HepG2 (cell line): ENCODE results near the gene WDR43. TPM values are rescaled to one million over a fixed set of nuclear protein-coding genes. Genes with fewer than 3 reads are reported as not detected.

Experiments used
- AFF4 ChIP-seq: sonication (generic); formaldehyde crosslinking; IDR thresholded peaks from 2 replicates; pipeline ENCODE4 v1.4.0; 2020; ENCODE audit warnings: missing genetic modification reagents
- ATF7 ChIP-seq, 2 experiments: fragments of 450-650 bp in 1 of 2; sonication (generic) in 1 of 2; formaldehyde crosslinking in 1 of 2; IDR thresholded peaks; 2 replicates each; pipeline versions ENCODE4 v1.4.0 to v1.6.1; 2016 to 2020; ENCODE audit warnings: antibody characterized with exemption in 1 of 2, mild to moderate bottlenecking in 1 of 2, missing genetic modification reagents in 1 of 2
- BCL3 ChIP-seq: sonication (generic); formaldehyde crosslinking; IDR thresholded peaks from 2 replicates; pipeline ENCODE4 v1.5.1; 2020; ENCODE audit warnings: mild to moderate bottlenecking, missing genetic modification reagents, moderate library complexity
- CREB3 ChIP-seq: sonication (generic); formaldehyde crosslinking; IDR thresholded peaks from 2 replicates; pipeline ENCODE4 v1.5.0; 2020; ENCODE audit warnings: missing genetic modification reagents
- DBP ChIP-seq: sonication (generic); formaldehyde crosslinking; IDR thresholded peaks from 2 replicates; pipeline ENCODE4 v1.4.0; 2020; ENCODE audit warnings: missing genetic modification reagents; ENCODE audit errors: not compliant biosample characterization
- FOXA1 ChIP-seq, 2 experiments: fragments of 450-650 bp in 1 of 2; sonication (generic) in 1 of 2; formaldehyde crosslinking in 1 of 2; IDR thresholded peaks; 2 replicates each; pipeline versions ENCODE4 v1.4.0 to v1.6.1; 2016 to 2020; ENCODE audit warnings: missing genetic modification reagents in 1 of 2
- GATAD2A ChIP-seq: IDR thresholded peaks from 2 replicates; pipeline ENCODE4 v1.6.1; 2016
- HMGA1 ChIP-seq: sonication (generic); formaldehyde crosslinking; conservative IDR thresholded peaks from 2 replicates; pipeline ENCODE4 v1.4.0; 2020; ENCODE audit warnings: missing genetic modification reagents
- IRF2 ChIP-seq: IDR thresholded peaks from 2 replicates; pipeline ENCODE4 v1.6.1; 2018; ENCODE audit warnings: missing genetic modification reagents, missing compliant biosample characterization
- NFE2L1 ChIP-seq: sonication (generic); formaldehyde crosslinking; IDR thresholded peaks from 2 replicates; pipeline ENCODE4 v1.4.0; 2020; ENCODE audit warnings: missing genetic modification reagents, mild to moderate bottlenecking, borderline replicate concordance
- NR0B2 ChIP-seq: sonication (generic); formaldehyde crosslinking; IDR thresholded peaks from 2 replicates; pipeline ENCODE4 v1.4.0; 2020; ENCODE audit warnings: mild to moderate bottlenecking, missing genetic modification reagents
- RNF219 ChIP-seq: sonication (generic); formaldehyde crosslinking; IDR thresholded peaks from 2 replicates; pipeline ENCODE4 v1.5.0; 2020; ENCODE audit warnings: mild to moderate bottlenecking, missing genetic modification reagents
- TBL1XR1 ChIP-seq: fragments of 150-350 bp; IDR thresholded peaks from 2 replicates; pipeline ENCODE4 v1.6.1; 2014; ENCODE audit warnings: borderline replicate concordance, low read length; ENCODE audit not compliant: partially characterized antibody
- XRCC5 ChIP-seq: fragments of 200-400 bp; formaldehyde crosslinking; optimal IDR thresholded peaks from 2 replicates; pipeline ENCODE3; 2017; ENCODE audit warnings: mild to moderate bottlenecking, low read length
- ZFX ChIP-seq: sonication (generic); formaldehyde crosslinking; IDR thresholded peaks from 2 replicates; pipeline ENCODE4 v1.4.0; 2020; ENCODE audit warnings: mild to moderate bottlenecking, low read depth, missing genetic modification reagents, moderate library complexity
- ZNF446 ChIP-seq: sonication (generic); formaldehyde crosslinking; IDR thresholded peaks from 2 replicates; pipeline ENCODE4 v1.5.0; 2020; ENCODE audit warnings: mild to moderate bottlenecking, missing genetic modification reagents
- ZNF576 ChIP-seq: sonication (generic); formaldehyde crosslinking; IDR thresholded peaks from 2 replicates; pipeline ENCODE4 v1.4.0; 2020; ENCODE audit warnings: mild to moderate bottlenecking, missing genetic modification reagents
- ZNF724P ChIP-seq: sonication (generic); formaldehyde crosslinking; IDR thresholded peaks from 2 replicates; pipeline ENCODE4 v1.8.0; 2022; ENCODE audit warnings: missing genetic modification reagents, borderline replicate concordance
- polyA plus RNA-seq, 8 experiments: library from polyadenylated mRNA; depleted of rRNA in 3 of 8; stranded (reverse) in 7 of 8; unstranded in 1 of 8; fragments of >200 nt; fragmentation: Illumina TruSeq in 4 of 8; extraction: Trizol in 4 of 8; gene quantifications; 2 replicates each; pipeline versions ENCODE4 v1.2.1 to v1.2.3, GENCODE V29; 2011 to 2016; ENCODE audit warnings: low read depth in 4 of 8, missing spikeins in 1 of 8, mixed read lengths in 1 of 8; ENCODE audit not compliant: insufficient read depth in 1 of 8
- total RNA-seq, 5 experiments: library from RNA; depleted of rRNA; stranded (reverse); fragments of >200 nt; fragmentation: Illumina TruSeq; extraction: Trizol; gene quantifications; 2 replicates each; pipeline ENCODE4 v1.2.3, GENCODE V29; 2016; ENCODE audit warnings: low read depth in 1 of 5

The WDR43 gene
- total and polyA plus RNA-seq, 2 of the 13 experiments (the other 11 are each of a cell fraction or from before 2014, with no cell fraction given): 121 to 167 TPM

GRCh38 chr2:28894470-28895188 lies at the start of gene WDR43 (continued):
- no peak for TF ChIP-seq HMGA1 (CRISPR knock-in tag)
- no peak for TF ChIP-seq XRCC5
- TF ChIP-seq ZNF446 (CRISPR knock-in tag): no peak
- no peak; the same call in 1 of the 2 replicates for TF ChIP-seq CREB3 (CRISPR knock-in tag)
- TF ChIP-seq ZNF576 (CRISPR knock-in tag): no peak
- TF ChIP-seq BCL3 (CRISPR knock-in tag): peak; percentile 93
- peak; percentile 95 for TF ChIP-seq ZFX (CRISPR knock-in tag)
- peak; percentile 68; the same call in 1 of the 2 replicates for TF ChIP-seq ZNF724P (CRISPR knock-in tag)
- TF ChIP-seq RNF219 (CRISPR knock-in tag): no peak; the same call in 1 of the 2 replicates
- TF ChIP-seq TBL1XR1: peak; percentile 61
- TF ChIP-seq ATF7 (IDR thresholded peaks at IDR 0.05): no peak
- no peak for TF ChIP-seq ATF7 (CRISPR knock-in tag; IDR thresholded peaks at IDR 0.05)
- no peak for TF ChIP-seq FOXA1 (IDR thresholded peaks at IDR 0.05)
- TF ChIP-seq FOXA1 (CRISPR knock-in tag; IDR thresholded peaks at IDR 0.05): peak; percentile 20; the same call in 1 of the 2 replicates
- TF ChIP-seq GATAD2A (CRISPR knock-in tag): peak; percentile 60
- peak; percentile 94 for TF ChIP-seq IRF2
- peak; percentile 94; the same call in 1 of the 2 replicates for TF ChIP-seq NFE2L1 (CRISPR knock-in tag)
- TF ChIP-seq AFF4 (CRISPR knock-in tag): no peak; the same call in 1 of the 2 replicates
- TF ChIP-seq DBP (CRISPR knock-in tag): no peak
- TF ChIP-seq NR0B2 (CRISPR knock-in tag): peak; percentile 96; the same call in 1 of the 2 replicates
